ENCODE measurements around the gene WDR46. TPM values are rescaled to one million over a fixed set of nuclear protein-coding genes. Genes with fewer than 3 reads are reported as not detected.

The WDR46 gene
- total RNA-seq, 1 donor from 2014 or later = 63.7 TPM

GRCh38 chr6:33335916-33336315, 46.9 kb upstream of the WDR46 start:
- FAIRE-seq (no peak), DNase-seq (ENCODE audit: low read depth) (no peak)
- Histone ChIP-seq H3K4me3 (ENCODE audit: insufficient read depth, low read depth, low read length) (no peak overlapping the region), H4K20me1 (ENCODE audit: insufficient read depth, low read length) (no peaks in the 10 kb centered on the region), H3K9me3 (ENCODE audit: insufficient read depth, low read depth, low read length) (no peaks in the 10 kb centered on the region), H3K27me3 (ENCODE audit: insufficient read depth, low read length) (no peaks in the 10 kb centered on the region), H3K9ac (ENCODE audit: low read length) (no peak overlapping the region), H3K4me1 (ENCODE audit: insufficient read depth, low read length) (no peaks in the 10 kb centered on the region), H2AFZ (ENCODE audit: low read depth, low read length) (no peak overlapping the region), H3K36me3 (ENCODE audit: insufficient read depth, low read length) (no peaks in the 10 kb centered on the region), H3K79me2 (ENCODE audit: insufficient read depth, low read length) (no peaks in the 10 kb centered on the region), H3K27ac (ENCODE audit: low read depth, low read length) (no peak overlapping the region), H3K4me2 (ENCODE audit: low read length) (no peak overlapping the region)
- H3K9me3 Mint-ChIP-seq (ENCODE audit: unreplicated experiment) = no peaks in the 10 kb centered on the region
- no peak overlapping the region for H3K27ac Mint-ChIP-seq (ENCODE audit: unreplicated experiment)
- peaks cover 18% of the 10 kb centered on the region for H3K27me3 Mint-ChIP-seq (ENCODE audit: low read depth, unreplicated experiment)
- no peaks in the 10 kb centered on the region for H3K36me3 Mint-ChIP-seq (ENCODE audit: low read depth, unreplicated experiment)
- no peak overlapping the region for H3K4me3 Mint-ChIP-seq (ENCODE audit: unreplicated experiment)
- no peaks in the 10 kb centered on the region for H3K4me1 Mint-ChIP-seq (ENCODE audit: low read depth, unreplicated experiment)
- TF ChIP-seq CTCF (IDR thresholded peaks at IDR 0.05; ENCODE audit: insufficient read depth, low read depth, low read length) (no peak), EZH2 (IDR thresholded peaks at IDR 0.05; ENCODE audit: insufficient read depth, low read length) (no peak)

GRCh38 chr6:33333666-33334065, 44.6 kb upstream of the WDR46 start:
- Histone ChIP-seq H3K79me2 (ENCODE audit: insufficient read depth, low read length) (no peaks in the 10 kb centered on the region), H3K27me3 (ENCODE audit: insufficient read depth, low read length) (no peaks in the 10 kb centered on the region), H3K9me3 (ENCODE audit: insufficient read depth, low read depth, low read length) (no peaks in the 10 kb centered on the region), H3K4me1 (ENCODE audit: insufficient read depth, low read length) (no peaks in the 10 kb centered on the region), H3K9ac (ENCODE audit: low read length) (no peak overlapping the region), H4K20me1 (ENCODE audit: insufficient read depth, low read length) (no peaks in the 10 kb centered on the region), H2AFZ (ENCODE audit: low read depth, low read length) (no peak overlapping the region), H3K27ac (ENCODE audit: low read depth, low read length) (no peak overlapping the region), H3K4me3 (ENCODE audit: insufficient read depth, low read depth, low read length) (no peak overlapping the region), H3K4me2 (ENCODE audit: low read length) (no peak overlapping the region), H3K36me3 (ENCODE audit: insufficient read depth, low read length) (no peaks in the 10 kb centered on the region)
- Mint-ChIP-seq H3K36me3 (ENCODE audit: low read depth, unreplicated experiment) (no peaks in the 10 kb centered on the region), H3K4me3 (ENCODE audit: unreplicated experiment) (no peak overlapping the region), H3K9me3 (ENCODE audit: unreplicated experiment) (no peaks in the 10 kb centered on the region), H3K27ac (ENCODE audit: unreplicated experiment) (no peak overlapping the region), H3K27me3 (ENCODE audit: low read depth, unreplicated experiment) (peaks cover 14% of the 10 kb centered on the region), H3K4me1 (ENCODE audit: low read depth, unreplicated experiment) (no peaks in the 10 kb centered on the region)
- FAIRE-seq = no peak
- TF ChIP-seq CTCF (IDR thresholded peaks at IDR 0.05; ENCODE audit: insufficient read depth, low read depth, low read length) (no peak), EZH2 (IDR thresholded peaks at IDR 0.05; ENCODE audit: insufficient read depth, low read length) (no peak)
- no peak for DNase-seq (ENCODE audit: low read depth)

GRCh38 chr6:33330736-33331135, 41.7 kb upstream of the WDR46 start:
- DNase-seq (ENCODE audit: low read depth) (no peak), FAIRE-seq (no peak)
- no peaks in the 10 kb centered on the region for H3K4me1 Mint-ChIP-seq (ENCODE audit: low read depth, unreplicated experiment)
- Histone ChIP-seq H3K27ac (ENCODE audit: low read depth, low read length) (no peak overlapping the region), H3K36me3 (ENCODE audit: insufficient read depth, low read length) (no peaks in the 10 kb centered on the region), H3K9me3 (ENCODE audit: insufficient read depth, low read depth, low read length) (no peaks in the 10 kb centered on the region), H3K27me3 (ENCODE audit: insufficient read depth, low read length) (no peaks in the 10 kb centered on the region), H2AFZ (ENCODE audit: low read depth, low read length) (no peak overlapping the region), H3K9ac (ENCODE audit: low read length) (no peak overlapping the region), H3K4me1 (ENCODE audit: insufficient read depth, low read length) (no peaks in the 10 kb centered on the region), H3K79me2 (ENCODE audit: insufficient read depth, low read length) (no peaks in the 10 kb centered on the region), H3K4me2 (ENCODE audit: low read length) (no peak overlapping the region), H4K20me1 (ENCODE audit: insufficient read depth, low read length) (no peaks in the 10 kb centered on the region), H3K4me3 (ENCODE audit: insufficient read depth, low read depth, low read length) (no peak overlapping the region)
- peaks cover 11% of the 10 kb centered on the region for H3K27me3 Mint-ChIP-seq (ENCODE audit: low read depth, unreplicated experiment)
- no peaks in the 10 kb centered on the region for H3K36me3 Mint-ChIP-seq (ENCODE audit: low read depth, unreplicated experiment)
- H3K9me3 Mint-ChIP-seq (ENCODE audit: unreplicated experiment) = no peaks in the 10 kb centered on the region
- TF ChIP-seq EZH2 (IDR thresholded peaks at IDR 0.05; ENCODE audit: insufficient read depth, low read length) (no peak), CTCF (IDR thresholded peaks at IDR 0.05; ENCODE audit: insufficient read depth, low read depth, low read length) (no peak)
- no peak overlapping the region for H3K27ac Mint-ChIP-seq (ENCODE audit: unreplicated experiment)
- no peak overlapping the region for H3K4me3 Mint-ChIP-seq (ENCODE audit: unreplicated experiment)
